Astrocyte of the spinal cord (primary cell): ENCODE measurements around the gene AKAP6.
"Not testable (repeated sequence)": the region's sequence is repeated elsewhere in the genome, so short reads cannot be mapped to it uniquely, and the experiment has no call there.

Source experiments
- DNase-seq: peaks from one replicate; pipeline ENCODE4 v3.0.0; 2011; ENCODE audit warnings: low read depth, low spot score
- H3K4me3 ChIP-seq: 2 replicates; pipeline ENCODE4 v1.5.1; 2011; ENCODE audit warnings: low read depth, mild to moderate bottlenecking, low read length, moderate library complexity
- in situ Hi-C: cut with HindIII; loops from 2 replicates; pipeline ENCODE4 v1.10.0; 2017; ENCODE audit warnings: low sequenced_read_pairs
- TF ChIP-seq, protein P1 (sequence below): IDR thresholded peaks from 2 replicates; pipeline ENCODE4 v1.5.1; 2012; ENCODE audit warnings: low read depth, mild to moderate bottlenecking, low read length, inconsistent platforms

The AKAP6 gene

DNA sequence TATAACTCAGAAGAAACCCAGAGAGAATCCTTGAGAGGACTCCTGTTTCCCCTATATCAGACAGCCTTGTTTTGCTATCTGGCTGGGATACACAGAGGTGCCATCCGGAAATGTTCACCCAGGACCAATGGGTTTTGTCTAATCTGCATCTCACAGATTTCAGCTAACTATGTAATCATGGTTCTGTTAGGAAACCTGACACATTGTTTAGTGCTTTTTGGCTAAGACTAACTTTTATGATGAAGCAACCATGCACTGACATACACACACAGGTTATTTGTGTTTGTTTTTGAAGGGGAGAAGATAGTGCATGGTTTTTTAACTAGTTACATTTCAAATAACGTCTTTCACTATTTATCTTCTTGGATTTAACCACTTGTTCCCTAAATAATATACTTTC lies 245.2 kb downstream of the AKAP6 start:
- in situ Hi-C loops = no loop called here
- TF ChIP-seq, protein P1, sequence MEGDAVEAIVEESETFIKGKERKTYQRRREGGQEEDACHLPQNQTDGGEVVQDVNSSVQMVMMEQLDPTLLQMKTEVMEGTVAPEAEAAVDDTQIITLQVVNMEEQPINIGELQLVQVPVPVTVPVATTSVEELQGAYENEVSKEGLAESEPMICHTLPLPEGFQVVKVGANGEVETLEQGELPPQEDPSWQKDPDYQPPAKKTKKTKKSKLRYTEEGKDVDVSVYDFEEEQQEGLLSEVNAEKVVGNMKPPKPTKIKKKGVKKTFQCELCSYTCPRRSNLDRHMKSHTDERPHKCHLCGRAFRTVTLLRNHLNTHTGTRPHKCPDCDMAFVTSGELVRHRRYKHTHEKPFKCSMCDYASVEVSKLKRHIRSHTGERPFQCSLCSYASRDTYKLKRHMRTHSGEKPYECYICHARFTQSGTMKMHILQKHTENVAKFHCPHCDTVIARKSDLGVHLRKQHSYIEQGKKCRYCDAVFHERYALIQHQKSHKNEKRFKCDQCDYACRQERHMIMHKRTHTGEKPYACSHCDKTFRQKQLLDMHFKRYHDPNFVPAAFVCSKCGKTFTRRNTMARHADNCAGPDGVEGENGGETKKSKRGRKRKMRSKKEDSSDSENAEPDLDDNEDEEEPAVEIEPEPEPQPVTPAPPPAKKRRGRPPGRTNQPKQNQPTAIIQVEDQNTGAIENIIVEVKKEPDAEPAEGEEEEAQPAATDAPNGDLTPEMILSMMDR = no peak
- DNase-seq = no peak
- H3K4me3 ChIP-seq = no peak overlapping the region

DNA sequence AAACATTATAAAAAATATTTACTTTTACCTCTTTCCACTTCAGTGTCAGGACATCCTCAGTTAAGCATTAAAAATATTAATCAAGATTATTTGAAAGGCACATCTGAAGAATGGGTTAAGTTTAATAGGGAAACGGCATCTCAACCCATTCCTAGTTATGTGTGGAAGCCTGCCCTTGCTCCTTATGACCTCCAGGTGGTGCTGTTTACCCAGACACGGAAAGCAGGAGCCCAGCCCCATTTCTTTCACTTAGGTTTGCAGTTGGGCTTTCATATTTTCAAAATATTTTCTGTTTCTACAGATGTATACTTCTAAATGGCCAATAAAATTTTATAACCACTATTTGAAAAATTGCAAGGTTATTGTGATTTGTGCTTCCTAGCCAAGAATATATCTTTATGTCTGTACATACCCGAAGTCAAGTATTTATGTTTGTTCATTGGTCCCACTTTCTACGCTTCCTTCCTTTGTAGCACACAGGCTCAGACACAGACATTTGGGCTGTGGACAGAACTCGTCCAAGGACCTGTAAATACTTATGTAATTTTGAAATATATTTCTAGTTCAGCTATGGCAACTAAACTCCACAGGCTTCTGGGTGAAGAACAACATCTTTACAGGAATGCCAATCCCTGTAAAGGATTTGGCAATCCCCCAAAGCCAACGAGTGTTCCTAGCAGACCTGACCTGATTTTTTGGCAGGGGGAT lies 247.1 kb downstream of the AKAP6 start:
- in situ Hi-C loops = no loop called here
- peak; percentile 69 for DNase-seq
- TF ChIP-seq, protein P1 = peak; percentile 96
- no peak overlapping the region for H3K4me3 ChIP-seq

DNA sequence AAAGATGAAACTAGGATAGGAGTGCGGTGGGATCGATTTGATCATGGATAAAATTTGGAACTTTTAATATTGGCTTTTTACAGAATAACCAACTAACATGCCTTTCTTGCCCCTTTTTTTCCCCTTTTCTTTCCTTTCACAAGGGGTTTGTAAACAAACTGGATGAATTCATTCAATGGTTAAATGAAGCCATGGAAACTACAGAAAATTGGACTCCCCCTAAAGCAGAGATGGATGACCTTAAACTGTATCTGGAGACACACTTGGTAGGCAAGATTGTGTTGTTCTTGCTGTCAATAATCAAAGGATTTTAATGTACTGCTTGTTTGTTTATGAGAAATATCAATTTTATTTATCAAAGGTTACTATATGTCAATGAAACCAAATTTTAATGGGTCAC lies 247.9 kb downstream of the AKAP6 start:
- in situ Hi-C loops = no loop called here
- no peak overlapping the region for H3K4me3 ChIP-seq
- no peak for DNase-seq
- TF ChIP-seq, protein P1 = no peak

DNA sequence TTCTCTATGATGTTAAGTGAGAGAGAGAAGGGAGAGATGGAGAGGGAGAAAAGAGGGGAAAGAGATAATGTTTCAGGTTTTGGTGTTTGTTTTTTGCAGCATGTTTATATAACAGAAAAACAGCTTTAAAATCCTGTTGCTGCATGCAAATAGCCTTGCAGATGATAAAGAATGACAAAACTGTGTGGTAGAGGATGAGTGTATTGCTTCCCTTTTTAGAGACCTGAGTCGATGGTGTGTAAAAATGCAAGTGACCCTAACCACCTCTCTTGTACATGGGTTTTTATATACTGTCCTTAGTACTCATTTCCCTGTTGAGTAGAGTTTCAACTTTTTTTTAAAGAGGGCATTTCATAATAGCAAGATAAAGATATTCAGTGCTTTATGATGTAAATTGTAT lies 249.1 kb downstream of the AKAP6 start:
- H3K4me3 ChIP-seq = no peak overlapping the region
- in situ Hi-C loops = no loop called here
- no peak for DNase-seq
- TF ChIP-seq, protein P1 = no peak

DNA sequence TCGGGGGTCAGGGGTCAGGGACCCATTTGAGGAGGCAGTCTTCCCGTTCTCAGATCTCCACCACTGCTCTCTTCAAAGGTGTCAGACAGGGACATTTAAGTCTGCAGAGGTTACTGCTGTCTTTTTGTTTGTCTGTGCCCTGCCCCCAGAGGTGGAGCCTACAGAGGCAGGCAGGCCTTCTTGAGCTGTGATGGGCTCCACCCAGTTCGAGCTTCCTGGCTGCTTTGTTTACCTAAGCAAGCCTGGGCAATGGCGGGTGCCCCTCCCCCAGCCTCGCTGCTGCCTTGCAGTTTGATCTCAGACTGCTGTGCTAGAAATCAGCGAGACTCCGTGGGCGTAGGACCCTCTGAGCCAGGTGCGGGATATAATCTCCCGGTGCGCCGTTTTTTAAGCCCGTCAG lies 254.3 kb downstream of the AKAP6 start:
- in situ Hi-C loops, H3K4me3 ChIP-seq, DNase-seq: not testable (repeated sequence)

DNA sequence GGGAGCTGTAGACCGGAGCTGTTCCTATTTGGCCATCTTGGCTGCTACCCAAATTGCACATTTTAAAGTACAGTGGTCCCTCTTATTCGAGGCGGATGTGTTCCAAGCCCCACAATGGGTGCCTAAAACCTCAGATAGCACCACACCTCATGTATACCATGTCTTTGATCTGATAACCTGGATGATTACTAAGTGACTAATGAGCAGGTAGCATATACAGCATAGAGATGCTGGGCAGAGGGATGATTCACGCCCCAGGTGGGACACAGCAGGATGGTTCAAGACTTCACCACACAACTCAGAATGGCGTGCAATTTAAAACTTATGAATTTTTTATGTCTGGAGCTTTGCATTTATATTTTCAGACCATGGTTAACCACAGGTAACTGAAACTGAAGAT lies 255.0 kb downstream of the AKAP6 start:
- no peak overlapping the region for H3K4me3 ChIP-seq
- in situ Hi-C loops = no loop called here
- TF ChIP-seq, protein P1 = no peak
- no peak for DNase-seq

DNA sequence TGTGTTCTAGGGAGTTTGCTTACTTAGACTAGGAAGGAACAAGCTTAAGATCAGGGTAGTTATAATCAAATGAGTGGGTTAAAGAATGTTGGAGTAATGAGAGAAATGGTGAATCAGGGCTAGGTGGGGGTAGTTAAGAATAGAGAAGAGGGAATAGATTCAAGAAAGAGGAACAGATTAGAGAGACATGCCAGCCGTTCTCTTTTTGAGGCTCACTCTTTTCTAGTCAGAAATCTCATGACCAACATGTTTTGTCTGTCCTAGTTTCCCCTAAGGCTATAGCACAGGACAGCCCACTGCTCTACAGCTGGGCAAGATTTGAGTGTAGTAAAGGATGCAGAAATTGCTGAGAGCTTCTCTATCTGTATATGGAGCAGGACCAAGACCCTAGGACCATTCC lies 258.4 kb downstream of the AKAP6 start:
- in situ Hi-C loops = no loop called here
- DNase-seq = no peak
- TF ChIP-seq, protein P1 = no peak
- no peak overlapping the region for H3K4me3 ChIP-seq
